ENCODE data around the gene CCL21. TPM values are rescaled to one million over a fixed set of nuclear protein-coding genes. Genes with fewer than 3 reads are reported as not detected.
A peak's percentile ranks its signal among the peaks of the same experiment; 100 is the strongest.

Gene CCL21
- total RNA-seq, 3 donors from 2014 or later = 18.7 to 48.9 (median 45.9) TPM

DNA sequence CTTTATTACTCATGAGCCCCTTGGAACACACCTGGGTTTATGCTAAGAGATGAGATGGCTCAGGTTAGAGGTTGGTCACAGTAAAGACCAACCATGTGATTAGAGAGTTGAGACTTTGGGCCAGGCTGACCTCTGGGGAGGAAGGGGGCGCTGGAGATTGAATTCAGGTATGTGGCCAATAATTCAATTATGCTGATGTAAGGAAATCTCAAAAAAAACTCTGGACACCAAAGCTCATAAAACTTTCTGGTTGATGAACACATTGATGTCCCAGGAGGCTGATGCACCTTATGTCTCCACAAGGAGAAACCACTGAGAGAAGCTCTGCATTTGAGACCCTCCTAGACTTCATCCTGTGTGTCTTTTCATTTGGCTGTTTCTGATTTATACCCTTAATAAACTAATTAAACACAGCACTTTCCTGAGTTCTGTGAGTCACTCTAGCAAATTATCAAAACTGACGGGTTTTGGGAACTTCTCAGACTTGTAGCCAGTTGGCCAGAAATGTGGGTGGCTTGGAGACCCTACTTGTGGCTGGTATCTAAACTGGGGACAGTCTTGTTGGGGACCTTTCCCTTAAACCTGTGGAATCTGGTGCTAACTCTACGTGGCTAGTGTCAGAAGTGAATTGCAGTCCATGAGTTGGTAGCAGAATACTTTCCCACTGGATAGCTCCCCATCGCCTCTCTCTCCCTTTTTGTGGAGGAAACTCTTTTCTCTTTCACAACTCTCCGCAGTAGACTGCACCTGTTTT lies 40.0 kb downstream of the CCL21 start:
- Histone ChIP-seq H3K4me1 (ENCODE audit: low read depth) (no peaks in the 10 kb centered on the region), H3K36me3 (ENCODE audit: low read depth) (peaks cover 3% of the 10 kb centered on the region), H3K9me3 (no peaks in the 10 kb centered on the region), H3K4me3 (no peak overlapping the region)
- TF ChIP-seq, protein P1, sequence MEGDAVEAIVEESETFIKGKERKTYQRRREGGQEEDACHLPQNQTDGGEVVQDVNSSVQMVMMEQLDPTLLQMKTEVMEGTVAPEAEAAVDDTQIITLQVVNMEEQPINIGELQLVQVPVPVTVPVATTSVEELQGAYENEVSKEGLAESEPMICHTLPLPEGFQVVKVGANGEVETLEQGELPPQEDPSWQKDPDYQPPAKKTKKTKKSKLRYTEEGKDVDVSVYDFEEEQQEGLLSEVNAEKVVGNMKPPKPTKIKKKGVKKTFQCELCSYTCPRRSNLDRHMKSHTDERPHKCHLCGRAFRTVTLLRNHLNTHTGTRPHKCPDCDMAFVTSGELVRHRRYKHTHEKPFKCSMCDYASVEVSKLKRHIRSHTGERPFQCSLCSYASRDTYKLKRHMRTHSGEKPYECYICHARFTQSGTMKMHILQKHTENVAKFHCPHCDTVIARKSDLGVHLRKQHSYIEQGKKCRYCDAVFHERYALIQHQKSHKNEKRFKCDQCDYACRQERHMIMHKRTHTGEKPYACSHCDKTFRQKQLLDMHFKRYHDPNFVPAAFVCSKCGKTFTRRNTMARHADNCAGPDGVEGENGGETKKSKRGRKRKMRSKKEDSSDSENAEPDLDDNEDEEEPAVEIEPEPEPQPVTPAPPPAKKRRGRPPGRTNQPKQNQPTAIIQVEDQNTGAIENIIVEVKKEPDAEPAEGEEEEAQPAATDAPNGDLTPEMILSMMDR (IDR thresholded peaks at IDR 0.05) = no peak
- ATAC-seq (no peak), DNase-seq (no peak)
- intact Hi-C loops (cut with DNase I, micrococcal nuclease) = no loop called here

DNA sequence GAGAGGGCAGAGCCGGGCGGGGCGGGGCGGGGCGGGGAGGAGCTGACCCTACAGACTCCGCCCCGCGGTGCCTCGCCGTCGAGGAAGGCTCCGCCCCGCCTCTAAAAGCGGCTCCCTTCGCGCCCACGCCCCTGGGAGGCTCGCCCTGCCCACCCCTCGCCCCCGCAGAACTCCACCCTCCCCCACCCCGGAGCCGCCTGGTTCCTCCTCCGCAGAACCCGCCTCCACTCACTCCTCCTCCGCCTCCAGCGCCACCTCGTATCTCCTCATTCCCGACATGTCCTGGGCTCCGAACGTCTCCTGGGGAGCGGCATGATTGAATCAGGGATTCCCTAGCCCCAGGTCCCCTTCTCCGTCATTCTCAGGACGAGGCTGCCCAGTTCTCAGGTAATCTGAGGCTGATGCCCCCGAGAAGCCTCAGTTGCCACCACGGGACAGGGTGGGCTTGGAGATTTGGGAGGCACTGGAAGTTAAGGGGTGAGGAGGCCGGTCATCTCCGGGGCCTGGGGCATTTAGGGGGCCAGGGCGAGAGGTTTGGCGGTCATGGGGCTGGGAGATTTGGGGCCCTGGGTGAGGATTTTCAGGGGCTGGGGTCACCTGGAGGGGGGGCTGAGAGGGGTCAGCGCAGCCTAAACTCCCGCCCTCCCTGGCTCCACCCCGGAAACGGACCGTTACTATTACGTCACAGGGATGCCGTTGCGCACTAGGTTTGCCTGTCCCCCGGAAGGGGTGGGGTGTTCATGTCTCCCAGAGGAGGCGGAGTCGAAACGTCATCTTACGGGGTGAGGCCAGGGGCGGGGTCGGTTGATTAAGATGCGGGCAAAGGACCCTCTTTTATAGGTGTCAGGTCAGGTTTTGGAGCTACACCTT lies 44.3 kb downstream of the CCL21 start:
- DNase-seq = peak; percentile 95 to 98 (median 96)

DNA sequence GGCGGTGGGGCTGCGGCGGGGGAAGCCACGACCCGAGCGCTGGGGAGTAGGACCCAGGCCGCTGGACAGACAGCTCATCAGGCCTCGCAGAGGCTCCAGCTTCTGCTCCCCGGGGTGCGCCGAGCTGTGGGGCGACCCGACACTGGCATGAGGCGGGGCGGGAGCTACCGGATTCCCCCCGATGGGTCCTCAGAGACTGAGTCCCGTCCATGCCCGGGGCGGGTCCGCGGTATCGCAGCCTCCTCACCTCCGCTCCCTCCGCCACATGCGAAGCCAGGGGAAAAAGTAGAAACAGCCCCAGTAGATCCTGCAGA lies 44.9 kb downstream of the CCL21 start:
- H3K9me3 ChIP-seq = no peaks in the 10 kb centered on the region
- H3K36me3 ChIP-seq (ENCODE audit: low read depth) = peaks cover 3% of the 10 kb centered on the region
- ATAC-seq (peak; percentile 2), DNase-seq (no peak)
- peaks cover 4% of the 10 kb centered on the region for H3K4me1 ChIP-seq (ENCODE audit: low read depth)
- no peak overlapping the region for H3K4me3 ChIP-seq
- TF ChIP-seq, protein P1 (IDR thresholded peaks at IDR 0.05) = no peak
- intact Hi-C loops (cut with DNase I, micrococcal nuclease) = no loop called here

More for the DNA sequence above, 44.3 kb downstream of the CCL21 start:
- intact Hi-C loops (cut with DNase I, micrococcal nuclease) = no loop called here
- Histone ChIP-seq H3K36me3 (ENCODE audit: low read depth) (peaks cover 3% of the 10 kb centered on the region), H3K4me3 (peak overlapping the region; percentile 57), H3K4me1 (ENCODE audit: low read depth) (peaks cover 4% of the 10 kb centered on the region), H3K9me3 (no peaks in the 10 kb centered on the region)
- TF ChIP-seq, protein P1 (IDR thresholded peaks at IDR 0.05) = no peak
- peak; percentile 92 for ATAC-seq

DNA sequence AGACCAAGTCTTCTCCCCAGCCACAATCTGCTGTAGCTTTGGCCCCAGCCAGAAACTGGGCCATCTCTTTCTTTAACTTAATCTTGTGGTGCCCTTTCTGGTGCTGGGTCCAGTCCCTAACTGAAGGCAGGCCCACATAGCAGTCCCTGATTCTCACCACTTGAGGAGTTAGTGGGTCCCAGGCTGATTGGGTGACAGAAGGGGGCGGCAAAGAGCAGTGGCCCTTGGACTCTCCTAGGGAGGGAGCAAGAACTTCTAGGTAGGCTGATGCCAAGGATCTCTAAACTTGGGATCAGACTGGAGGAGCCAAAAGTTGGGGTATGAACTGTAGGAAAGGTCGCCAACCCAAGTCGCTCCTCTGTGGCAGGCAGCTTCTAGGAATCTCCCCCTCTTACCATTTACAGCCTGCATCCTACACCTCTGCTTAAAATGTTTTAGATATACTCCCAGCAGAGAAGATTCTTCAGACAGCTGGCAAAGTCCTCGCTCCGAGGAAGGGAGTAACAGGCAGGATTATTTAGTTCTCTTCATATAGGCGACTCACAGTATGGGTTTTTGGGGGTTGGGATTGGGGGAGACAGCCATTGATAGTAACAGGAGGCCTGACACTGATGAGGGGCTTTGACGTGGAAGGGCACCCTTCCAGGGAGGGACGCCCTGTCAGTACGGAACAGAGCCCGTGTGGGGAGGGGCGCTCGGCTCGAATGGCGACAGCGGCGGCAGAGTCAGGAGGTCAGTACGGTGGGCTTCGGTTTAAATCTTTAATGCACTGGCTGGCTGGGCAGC lies 45.5 kb downstream of the CCL21 start:
- TF ChIP-seq, protein P1 (IDR thresholded peaks at IDR 0.05) = peak; percentile 87
- Histone ChIP-seq H3K36me3 (ENCODE audit: low read depth) (peaks cover 3% of the 10 kb centered on the region), H3K4me1 (ENCODE audit: low read depth) (peaks cover 10% of the 10 kb centered on the region), H3K4me3 (no peak overlapping the region), H3K9me3 (no peaks in the 10 kb centered on the region)
- peak; percentile 77 to 97 (median 92) for DNase-seq
- peak; percentile 39 for ATAC-seq
- intact Hi-C loops (cut with DNase I, micrococcal nuclease) = no loop called here

DNA sequence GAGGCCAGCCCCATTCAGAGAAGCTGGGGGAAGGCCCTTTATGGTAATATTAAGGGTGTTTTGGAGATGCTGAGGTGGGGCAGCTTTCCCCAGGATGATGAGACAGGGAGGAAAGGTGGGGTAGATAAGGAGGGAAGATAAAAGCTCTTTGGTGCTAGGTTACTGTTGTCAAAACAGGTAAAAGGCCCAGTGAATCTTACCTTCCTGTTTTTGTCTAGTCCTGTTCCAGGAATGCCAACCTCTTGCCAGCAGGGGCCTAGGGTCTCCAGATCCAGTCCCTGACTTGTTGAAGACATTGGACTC lies 46.7 kb downstream of the CCL21 start:
- H3K4me1 ChIP-seq (ENCODE audit: low read depth) = peaks cover 11% of the 10 kb centered on the region
- ATAC-seq (no peak), DNase-seq (no peak)
- peaks cover 3% of the 10 kb centered on the region for H3K36me3 ChIP-seq (ENCODE audit: low read depth)
- H3K9me3 ChIP-seq = no peaks in the 10 kb centered on the region
- intact Hi-C loops (cut with DNase I, micrococcal nuclease) = no loop called here
- H3K4me3 ChIP-seq = no peak overlapping the region
- TF ChIP-seq, protein P1 (IDR thresholded peaks at IDR 0.05) = no peak
